Smooth muscle cell (in vitro differentiated cells): Measurements from ENCODE around the gene ROR1. TPM values are rescaled to one million over a fixed set of nuclear protein-coding genes. Genes with fewer than 3 reads are reported as not detected.

Experiments used
- DNase-seq: peaks from one replicate; lab custom pipeline; 2025; ENCODE audit not compliant: unreplicated experiment; lab: John Stamatoyannopoulos, UW
- H2AFZ ChIP-seq: fragments of 200-600 bp; sonication (generic); 2 replicates; pipeline ENCODE4 v1.6.0; 2016; ENCODE audit warnings: antibody characterized with exemption, low read depth, mild to moderate bottlenecking
- H3F3A ChIP-seq: fragments of 200-600 bp; sonication (generic); 2 replicates; pipeline ENCODE4 v1.6.0; 2017; ENCODE audit warnings: antibody characterized with exemption, low read depth
- H3K27ac ChIP-seq: fragments of 200-600 bp; sonication (generic); 2 replicates; pipeline ENCODE4 v1.5.1; 2016; ENCODE audit warnings: low read depth, mild to moderate bottlenecking
- H3K27me3 ChIP-seq: fragments of 200-600 bp; sonication (generic); 2 replicates; pipeline ENCODE4 v1.6.1; 2016; ENCODE audit warnings: low read depth, mild to moderate bottlenecking
- H3K36me3 ChIP-seq: fragments of 200-600 bp; sonication (generic); 2 replicates; pipeline ENCODE4 v1.5.1; 2016; ENCODE audit warnings: low read depth
- H3K4me1 ChIP-seq: fragments of 200-600 bp; sonication (generic); 2 replicates; pipeline ENCODE4 v1.5.1; 2016; ENCODE audit warnings: low read depth
- H3K4me2 ChIP-seq: fragments of 200-600 bp; sonication (generic); 2 replicates; pipeline ENCODE4 v1.6.0; 2016; ENCODE audit warnings: mild to moderate bottlenecking
- H3K4me3 ChIP-seq: fragments of 200-600 bp; sonication (generic); 2 replicates; pipeline ENCODE4 v1.5.1; 2016; ENCODE audit warnings: mild to moderate bottlenecking
- H3K79me2 ChIP-seq: fragments of 200-600 bp; sonication (generic); 2 replicates; pipeline ENCODE4 v1.6.0; 2016; ENCODE audit warnings: low read depth, mild to moderate bottlenecking
- H3K9ac ChIP-seq: fragments of 200-600 bp; sonication (generic); 2 replicates; pipeline ENCODE4 v1.6.0; 2016; ENCODE audit warnings: low read depth
- H3K9me3 ChIP-seq: fragments of 200-600 bp; sonication (generic); replicated peaks from 2 replicates; pipeline ENCODE4 v1.5.1; 2016; ENCODE audit warnings: low read depth
- H4K20me1 ChIP-seq: fragments of 200-600 bp; sonication (generic); 2 replicates; pipeline ENCODE4 v1.6.0; 2016; ENCODE audit warnings: low read depth
- WGBS: methylation state at CpG from one replicate; pipeline ENCODE4 v1.1.7; 2016; ENCODE audit warnings: low lambda C conversion rate; 5-methylcytosine and 5-hydroxymethylcytosine counted together
- polyA plus RNA-seq: library from polyadenylated mRNA; unstranded; fragments of >200 nt; fragmentation: Nextera tagmentation; extraction: Ambion mirVana; gene quantifications from 2 replicates; pipeline ENCODE4 v1.2.1, GENCODE V29; 2016
- total RNA-seq: library from RNA; depleted of rRNA; stranded (reverse); fragments of >200 nt; gene quantifications from 2 replicates; pipeline ENCODE4 v1.2.3, GENCODE V29; 2014
- TF ChIP-seq, protein P1 (sequence below): fragments of 200-600 bp; sonication (generic); IDR thresholded peaks from 2 replicates; pipeline ENCODE4 v1.5.1; 2017; ENCODE audit warnings: borderline replicate concordance, mild to moderate bottlenecking, antibody characterized with exemption; ENCODE audit not compliant: insufficient read depth, poor library complexity, severe bottlenecking

Gene ROR1
- total and polyA plus RNA-seq, 2 experiments from 2014 or later = 3.3 to 7.2 TPM

DNA sequence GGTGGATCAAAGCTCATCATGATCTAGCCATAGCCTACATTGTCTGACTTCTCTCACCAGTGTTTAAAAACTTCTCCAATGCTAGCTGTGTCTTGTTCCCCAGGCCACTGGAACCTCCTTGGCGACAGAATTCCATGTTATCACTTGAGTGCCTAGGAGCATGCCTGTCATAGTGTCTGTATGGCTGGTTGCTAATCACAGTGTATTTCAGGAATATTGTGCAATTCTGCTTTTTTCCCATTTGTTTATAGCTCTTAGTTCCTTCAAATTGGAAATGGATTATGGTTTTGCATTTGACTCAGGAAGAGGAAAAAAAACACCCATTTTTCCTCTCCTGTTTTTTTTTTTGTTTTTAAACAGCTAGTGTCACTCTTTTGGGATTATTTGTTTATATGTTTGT, 25.5 kb downstream of the ROR1 start:
- Histone ChIP-seq H3K4me1 (peaks cover 15% of the 10 kb centered on the region), H3F3A (peaks cover 3% of the 10 kb centered on the region), H3K27ac (no peak overlapping the region), H4K20me1 (no peaks in the 10 kb centered on the region), H3K4me2 (peak overlapping the region; percentile 7), H3K9me3 (no peaks in the 10 kb centered on the region), H3K27me3 (no peaks in the 10 kb centered on the region), H3K4me3 (no peak overlapping the region), H3K9ac (no peak overlapping the region), H3K36me3 (no peaks in the 10 kb centered on the region), H2AFZ (no peak overlapping the region), H3K79me2 (peaks cover 20% of the 10 kb centered on the region)
- no peak for DNase-seq
- WGBS = 39% methylated on average over 1 of the region's 1 CpG
- TF ChIP-seq, protein P1, sequence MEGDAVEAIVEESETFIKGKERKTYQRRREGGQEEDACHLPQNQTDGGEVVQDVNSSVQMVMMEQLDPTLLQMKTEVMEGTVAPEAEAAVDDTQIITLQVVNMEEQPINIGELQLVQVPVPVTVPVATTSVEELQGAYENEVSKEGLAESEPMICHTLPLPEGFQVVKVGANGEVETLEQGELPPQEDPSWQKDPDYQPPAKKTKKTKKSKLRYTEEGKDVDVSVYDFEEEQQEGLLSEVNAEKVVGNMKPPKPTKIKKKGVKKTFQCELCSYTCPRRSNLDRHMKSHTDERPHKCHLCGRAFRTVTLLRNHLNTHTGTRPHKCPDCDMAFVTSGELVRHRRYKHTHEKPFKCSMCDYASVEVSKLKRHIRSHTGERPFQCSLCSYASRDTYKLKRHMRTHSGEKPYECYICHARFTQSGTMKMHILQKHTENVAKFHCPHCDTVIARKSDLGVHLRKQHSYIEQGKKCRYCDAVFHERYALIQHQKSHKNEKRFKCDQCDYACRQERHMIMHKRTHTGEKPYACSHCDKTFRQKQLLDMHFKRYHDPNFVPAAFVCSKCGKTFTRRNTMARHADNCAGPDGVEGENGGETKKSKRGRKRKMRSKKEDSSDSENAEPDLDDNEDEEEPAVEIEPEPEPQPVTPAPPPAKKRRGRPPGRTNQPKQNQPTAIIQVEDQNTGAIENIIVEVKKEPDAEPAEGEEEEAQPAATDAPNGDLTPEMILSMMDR = no peak

DNA sequence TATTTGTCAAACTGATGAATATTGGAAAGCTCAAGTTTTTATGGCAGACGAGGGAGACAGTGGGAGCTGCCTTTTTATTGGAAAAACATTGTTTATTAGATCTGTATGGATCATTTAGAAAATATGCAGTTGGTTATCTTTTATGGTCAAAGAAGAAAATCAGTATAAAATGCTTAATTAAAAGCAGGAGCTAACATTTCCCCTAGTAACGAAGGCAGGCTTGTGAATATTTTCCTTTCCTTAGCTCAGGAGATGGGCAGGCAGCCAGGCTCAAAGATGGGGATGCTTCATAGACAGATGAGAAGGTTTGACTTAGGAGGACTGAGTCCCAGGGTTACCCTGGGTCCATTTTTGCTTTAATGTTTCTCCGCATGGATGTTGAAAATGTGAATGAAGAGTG, 26.0 kb downstream of the ROR1 start:
- Histone ChIP-seq H3K9ac (no peak overlapping the region), H3K9me3 (no peaks in the 10 kb centered on the region), H3F3A (peaks cover 3% of the 10 kb centered on the region), H3K27ac (no peak overlapping the region), H3K79me2 (peaks cover 20% of the 10 kb centered on the region), H2AFZ (no peak overlapping the region), H4K20me1 (no peaks in the 10 kb centered on the region), H3K4me3 (no peak overlapping the region), H3K4me2 (peak overlapping the region; percentile 7), H3K4me1 (peaks cover 11% of the 10 kb centered on the region), H3K27me3 (no peaks in the 10 kb centered on the region), H3K36me3 (no peaks in the 10 kb centered on the region)
- no peak for DNase-seq
- TF ChIP-seq, protein P1 = no peak
- 59% methylated on average over 3 of the region's 3 CpGs for WGBS

DNA sequence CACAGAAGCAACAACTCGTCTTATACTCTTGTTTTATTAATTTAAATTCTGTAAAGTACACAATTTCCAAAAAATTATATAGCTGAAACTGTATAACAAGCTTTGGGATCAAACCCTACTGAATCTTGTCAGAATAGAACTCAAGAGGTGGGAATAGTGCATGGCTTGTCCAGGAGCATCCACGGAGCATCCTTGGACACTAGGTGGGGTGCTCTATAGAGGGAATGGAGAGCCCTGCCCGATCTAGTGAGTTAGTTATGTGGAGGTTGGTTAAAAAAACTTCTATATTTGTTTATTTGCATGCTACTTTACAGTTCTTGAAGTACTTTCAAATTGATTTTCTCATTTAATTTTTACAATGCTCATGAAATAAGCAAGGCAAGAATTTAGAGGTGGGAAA, 28.3 kb downstream of the ROR1 start:
- Histone ChIP-seq H3K4me2 (no peak overlapping the region), H3K36me3 (no peaks in the 10 kb centered on the region), H2AFZ (no peak overlapping the region), H3F3A (peaks cover 3% of the 10 kb centered on the region), H3K27ac (no peak overlapping the region), H4K20me1 (no peaks in the 10 kb centered on the region), H3K9me3 (no peaks in the 10 kb centered on the region), H3K27me3 (no peaks in the 10 kb centered on the region), H3K4me1 (peaks cover 4% of the 10 kb centered on the region), H3K9ac (no peak overlapping the region), H3K79me2 (peaks cover 8% of the 10 kb centered on the region), H3K4me3 (no peak overlapping the region)
- no peak for DNase-seq
- 79% methylated on average over 3 of the region's 3 CpGs for WGBS
- TF ChIP-seq, protein P1 = no peak

DNA sequence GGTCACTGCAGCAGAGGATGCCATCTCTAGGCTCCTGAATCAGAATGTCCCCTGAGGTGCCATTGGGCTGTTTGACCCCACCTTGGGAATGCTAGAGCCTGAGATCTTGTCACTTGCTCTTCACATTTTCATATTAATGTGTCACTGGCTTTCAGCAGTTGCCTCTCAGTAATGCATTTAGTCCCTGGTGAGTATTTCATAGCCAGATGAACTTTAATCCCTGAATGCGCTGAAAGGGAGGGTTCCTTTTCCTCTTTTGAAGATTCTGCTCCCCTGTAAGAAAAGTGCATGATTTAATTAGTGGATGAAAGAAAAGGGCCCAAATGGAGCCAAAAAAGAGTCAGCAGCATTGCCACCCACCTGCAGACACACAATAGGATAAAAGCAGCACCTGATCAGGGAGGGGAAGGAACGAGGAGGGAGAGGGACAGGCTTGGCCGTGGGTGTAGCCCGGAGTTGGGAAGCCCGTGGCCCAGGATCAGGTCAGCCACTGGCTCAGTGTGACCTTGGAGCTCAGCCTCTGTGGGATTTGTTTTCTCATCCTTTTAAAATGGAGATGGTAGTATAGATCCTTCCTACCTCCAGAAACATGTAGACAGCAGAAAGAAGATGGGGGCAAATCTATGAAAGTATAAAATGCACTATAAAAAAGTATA, 31.1 kb downstream of the ROR1 start:
- H3K27ac ChIP-seq = no peak overlapping the region
- 88% methylated on average over 5 of the region's 5 CpGs for WGBS
- peaks cover 4% of the 10 kb centered on the region for H3K4me1 ChIP-seq
- H3K4me2 ChIP-seq = no peak overlapping the region
- no peak for DNase-seq
- no peaks in the 10 kb centered on the region for H3F3A ChIP-seq
- no peak overlapping the region for H3K9ac ChIP-seq
- H3K9me3 ChIP-seq = no peaks in the 10 kb centered on the region
- no peaks in the 10 kb centered on the region for H3K36me3 ChIP-seq
- H3K27me3 ChIP-seq = no peaks in the 10 kb centered on the region
- H2AFZ ChIP-seq = no peak overlapping the region
- TF ChIP-seq, protein P1 = no peak
- H3K4me3 ChIP-seq = no peak overlapping the region
- H3K79me2 ChIP-seq = peaks cover 17% of the 10 kb centered on the region
- no peaks in the 10 kb centered on the region for H4K20me1 ChIP-seq
